ENCODE data around the gene HLF.

HLF gene

GRCh38 chr17:55264645-55265298 is at the start of gene HLF:
TSS of gene HLF (plus strand) at chr17:55264960. CDS start at chr17:55265485, 525 bp downstream.
- peak; percentile 15 for DNase-seq (ENCODE audit: low read depth)

GRCh38 chr17:55215711-55216110 is 49.0 kb upstream of the HLF start:
- no peak for DNase-seq (ENCODE audit: low read depth)

- no peak for DNase-seq (ENCODE audit: low read depth)
Observed at GRCh38 chr17:55216888-55217287, 47.9 kb upstream of the HLF start.

- no peak for DNase-seq (ENCODE audit: low read depth)
Observed at GRCh38 chr17:55219459-55219858, 45.3 kb upstream of the HLF start.

GRCh38 chr17:55219934-55220333 is 44.8 kb upstream of the HLF start:
- DNase-seq (ENCODE audit: low read depth): no peak

- DNase-seq (ENCODE audit: low read depth): no peak
Observed at GRCh38 chr17:55223524-55223923, 41.2 kb upstream of the HLF start.

GRCh38 chr17:55224746-55225145 is 40.0 kb upstream of the HLF start:
- DNase-seq (ENCODE audit: low read depth): no peak

GRCh38 chr17:55225237-55225636 is 39.5 kb upstream of the HLF start:
- DNase-seq (ENCODE audit: low read depth): no peak

GRCh38 chr17:55228683-55229192 is 36.0 kb upstream of the HLF start:
- no peak for DNase-seq (ENCODE audit: low read depth)

GRCh38 chr17:55229276-55229675 is 35.5 kb upstream of the HLF start:
- DNase-seq (ENCODE audit: low read depth): no peak

GRCh38 chr17:55230716-55231115 is 34.0 kb upstream of the HLF start:
- no peak for DNase-seq (ENCODE audit: low read depth)

GRCh38 chr17:55233840-55234239 is 30.9 kb upstream of the HLF start:
- DNase-seq (ENCODE audit: low read depth): no peak

- DNase-seq (ENCODE audit: low read depth): peak; percentile 4
Observed at GRCh38 chr17:55236316-55236715, 28.4 kb upstream of the HLF start.

GRCh38 chr17:55237268-55237667 is 27.5 kb upstream of the HLF start:
- no peak for DNase-seq (ENCODE audit: low read depth)

GRCh38 chr17:55237841-55238178 is 26.9 kb upstream of the HLF start:
- no peak for DNase-seq (ENCODE audit: low read depth)

- peak; percentile 55 for DNase-seq (ENCODE audit: low read depth)
Observed at GRCh38 chr17:55238179-55238930, 26.4 kb upstream of the HLF start.

- no peak for DNase-seq (ENCODE audit: low read depth)
Observed at GRCh38 chr17:55238931-55239297, 25.8 kb upstream of the HLF start.

- DNase-seq (ENCODE audit: low read depth): no peak
Observed at GRCh38 chr17:55241097-55241496, 23.7 kb upstream of the HLF start.

- DNase-seq (ENCODE audit: low read depth): no peak
Observed at GRCh38 chr17:55242476-55242875, 22.3 kb upstream of the HLF start.

GRCh38 chr17:55245986-55246385 is 18.8 kb upstream of the HLF start:
- DNase-seq (ENCODE audit: low read depth): no peak

- DNase-seq (ENCODE audit: low read depth): no peak
Observed at GRCh38 chr17:55246583-55246982, 18.2 kb upstream of the HLF start.

- DNase-seq (ENCODE audit: low read depth): no peak
Observed at GRCh38 chr17:55248077-55248476, 16.7 kb upstream of the HLF start.

- DNase-seq (ENCODE audit: low read depth): no peak
Observed at GRCh38 chr17:55249861-55250260, 14.9 kb upstream of the HLF start.

- DNase-seq (ENCODE audit: low read depth): no peak
Observed at GRCh38 chr17:55254375-55254774, 10.4 kb upstream of the HLF start.

Data from CMK (cell line).